NCI-H774 (cell line): ENCODE measurements around the gene PEX10.

ENCODE experiments used
- DNase-seq: peaks from one replicate; lab custom pipeline; 2025; lab: John Stamatoyannopoulos, UW

The PEX10 gene

DNA sequence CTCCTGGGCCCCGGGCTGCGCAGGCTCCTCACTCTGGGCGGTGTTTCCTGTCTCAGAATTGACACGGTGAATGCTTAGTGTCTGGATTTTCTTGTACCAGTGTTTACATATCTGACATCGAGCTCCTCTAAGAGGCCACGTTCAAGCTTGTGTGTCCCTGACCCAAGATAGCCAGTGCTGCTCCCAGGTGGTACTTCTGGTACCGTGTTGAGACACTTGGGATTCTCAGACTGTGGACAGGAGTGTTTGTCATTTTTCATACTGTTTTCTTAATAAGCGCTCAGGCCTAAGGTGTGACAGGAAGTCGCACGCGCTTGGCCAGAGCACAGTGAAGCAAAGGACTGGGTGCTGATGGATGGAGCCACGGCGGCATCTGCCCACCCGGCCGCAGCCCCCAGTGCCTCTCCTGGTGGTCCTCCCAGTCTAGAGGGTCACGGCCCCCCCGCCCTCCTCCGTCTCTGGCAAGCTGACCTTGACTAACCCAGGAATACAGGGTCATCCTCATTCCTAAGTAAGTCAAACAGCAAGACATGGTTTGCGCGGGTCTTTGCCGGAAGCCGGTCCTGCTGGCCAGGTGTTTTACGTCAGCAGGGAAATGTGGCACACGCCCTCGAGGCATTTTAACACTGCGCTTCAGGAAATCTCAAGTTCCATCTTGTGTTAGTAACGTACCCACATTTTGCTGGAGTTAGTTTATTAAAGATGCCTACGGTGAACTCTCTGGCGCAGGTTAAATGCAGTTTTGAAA, 8.0 kb downstream of the PEX10 start:
- DNase-seq, result no peak

DNA sequence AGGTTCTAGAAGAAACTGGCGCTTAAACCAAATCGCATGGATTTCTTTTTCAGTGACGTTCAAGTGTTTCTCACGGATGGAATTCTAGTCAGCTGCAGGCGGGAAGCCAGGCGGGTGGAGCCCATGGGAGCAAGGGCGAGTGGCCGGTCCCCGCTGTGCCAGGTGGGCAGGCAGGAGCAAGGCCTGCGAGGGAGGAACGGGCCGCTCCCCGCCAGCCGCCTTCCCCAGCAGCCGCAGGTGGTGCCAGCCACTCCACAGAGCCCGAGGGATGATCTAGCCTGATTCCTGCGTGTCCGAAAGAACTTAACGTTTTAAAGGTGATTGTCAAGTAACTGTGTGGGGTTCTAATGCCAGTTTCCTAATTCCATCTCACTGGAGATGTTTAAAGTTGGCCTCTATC, 9.1 kb downstream of the PEX10 start:
- no peak for DNase-seq

GRCh38 chr1:2402420-2402819, 9.9 kb downstream of the PEX10 start:
- DNase-seq, result no peak

- no peak for DNase-seq
These were observed 11.3 kb downstream of the PEX10 start for GRCh38 chr1:2400950-2401649.

GRCh38 chr1:2400576-2400909, 11.8 kb downstream of the PEX10 start:
- DNase-seq, result no peak

DNA sequence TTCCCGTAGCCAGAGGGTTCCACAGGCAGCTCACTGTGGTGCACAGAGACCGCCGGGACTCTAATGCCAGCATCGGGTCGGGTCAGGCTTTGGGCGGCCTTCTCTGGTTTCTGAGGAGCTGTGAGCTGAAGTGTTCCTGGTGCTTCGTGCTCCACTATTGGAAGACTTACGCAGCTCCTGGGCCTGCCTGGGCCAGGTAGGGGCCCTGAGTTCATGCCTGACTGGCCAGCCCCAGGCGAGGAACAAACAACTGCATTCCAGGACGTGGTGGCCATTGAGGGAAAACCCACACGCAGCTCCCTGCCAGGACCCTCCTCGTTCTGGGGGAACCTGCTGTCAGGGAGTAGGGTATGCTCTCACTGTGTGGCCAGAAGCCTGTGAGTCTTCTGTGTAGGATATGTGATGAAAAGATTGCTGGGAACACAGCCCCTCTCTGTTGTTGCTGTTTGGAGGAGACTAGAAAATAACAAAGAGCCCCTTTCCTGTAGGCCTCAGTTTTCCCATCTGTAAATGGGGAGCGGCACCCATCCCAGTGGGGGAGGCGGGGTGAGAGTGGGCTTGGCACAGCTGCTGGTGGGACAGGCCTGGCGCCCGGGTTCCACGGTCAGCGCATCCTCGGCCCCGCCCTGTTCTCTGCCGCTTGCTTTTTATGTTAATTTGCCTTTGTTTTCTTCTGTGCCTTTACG, 12.3 kb downstream of the PEX10 start:
- DNase-seq, result no peak

- DNase-seq, result no peak
These were observed 13.5 kb downstream of the PEX10 start for GRCh38 chr1:2398871-2399270.

DNA sequence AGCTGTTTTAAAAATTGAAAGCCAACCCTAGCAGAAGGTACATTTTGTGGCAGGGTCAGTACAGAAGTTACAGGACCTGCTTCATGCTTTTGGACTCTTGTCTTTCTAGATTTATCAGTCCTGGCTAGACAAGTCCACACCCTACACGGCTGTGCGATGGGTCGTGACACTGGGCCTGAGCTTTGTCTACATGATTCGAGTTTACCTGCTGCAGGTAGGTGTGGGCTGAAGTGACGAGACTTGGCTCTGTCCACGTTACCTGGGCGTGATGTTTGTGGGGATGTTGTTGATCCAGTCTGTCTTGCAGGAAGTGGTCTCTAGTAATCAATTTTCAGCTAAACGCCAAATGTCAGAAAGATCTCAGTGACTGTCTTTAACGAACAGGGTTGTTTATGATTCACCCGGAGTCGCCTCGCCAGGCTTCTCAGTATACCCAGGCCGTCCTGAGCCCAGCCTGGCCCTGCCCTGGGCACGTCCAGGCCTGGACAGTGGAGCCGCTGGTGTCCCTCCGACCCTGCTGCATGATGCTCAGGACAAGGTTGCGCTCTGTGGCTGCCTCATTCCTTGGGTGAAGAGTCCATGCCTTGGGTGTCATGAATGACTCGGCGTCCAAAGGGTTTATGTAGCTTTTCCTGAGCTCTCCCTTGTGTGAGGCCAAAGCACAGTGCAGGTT, 15.2 kb downstream of the PEX10 start:
- no peak for DNase-seq

GRCh38 chr1:2396476-2396875, 15.9 kb downstream of the PEX10 start:
- no peak for DNase-seq

DNA sequence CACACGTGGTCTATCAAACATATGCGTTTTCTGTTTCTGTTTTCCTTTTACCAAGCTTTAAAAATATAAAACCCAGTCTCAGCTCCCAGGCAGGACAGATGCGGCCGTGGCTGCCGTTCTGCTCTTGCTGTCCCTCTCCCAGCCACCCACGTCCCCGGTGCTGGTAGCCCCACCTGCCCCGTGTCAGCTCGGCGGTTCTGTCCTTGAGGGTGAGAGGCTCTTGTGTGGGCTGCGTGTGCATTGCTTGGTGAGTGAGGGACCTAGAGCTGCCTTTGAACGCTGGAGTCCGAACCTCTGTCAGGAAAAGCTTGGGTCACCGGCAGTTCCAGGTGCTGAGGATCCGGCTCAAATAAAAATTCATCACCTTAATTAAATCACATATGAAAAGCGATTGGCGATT, 16.3 kb downstream of the PEX10 start:
- no peak for DNase-seq

DNA sequence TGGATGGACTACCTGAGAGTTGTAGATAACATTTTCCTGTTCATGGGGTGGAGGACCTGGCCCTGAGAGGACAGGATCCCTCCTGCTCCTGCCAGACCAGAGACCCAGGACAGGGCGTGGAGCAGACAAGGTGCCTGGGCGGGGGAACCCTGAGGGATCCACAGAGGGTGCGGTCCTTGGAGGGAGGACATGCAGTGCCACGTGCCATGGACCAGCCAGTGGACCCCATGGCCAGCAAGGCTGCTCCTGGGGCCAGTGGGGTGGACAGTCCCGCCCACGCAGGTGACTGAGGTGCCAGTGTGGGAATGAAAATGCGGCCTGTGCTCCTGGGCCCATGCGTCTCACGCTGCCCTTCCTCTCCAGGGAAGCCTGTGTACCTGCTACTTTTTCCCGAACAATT, 17.1 kb downstream of the PEX10 start:
- no peak for DNase-seq

DNA sequence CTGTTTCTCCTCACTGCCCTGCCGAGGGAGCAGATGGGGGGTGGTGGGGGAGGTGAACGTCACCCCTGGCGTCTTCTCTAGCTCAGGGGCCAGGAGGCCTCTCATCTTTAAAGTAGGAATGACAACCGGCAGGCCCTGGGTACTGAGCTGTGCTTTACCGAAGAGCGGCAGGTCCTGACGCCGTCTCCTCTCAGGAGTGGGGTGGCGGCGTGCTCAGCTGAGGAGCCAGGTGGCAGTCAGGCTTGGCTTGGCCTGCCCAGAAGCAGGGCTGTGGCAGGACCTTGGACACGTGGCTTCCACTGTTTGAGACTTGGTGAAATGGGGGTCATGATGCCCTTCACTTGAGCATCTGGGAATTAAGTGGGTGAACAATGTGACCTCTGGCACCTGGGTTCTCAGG, 17.6 kb downstream of the PEX10 start:
- no peak for DNase-seq

DNA sequence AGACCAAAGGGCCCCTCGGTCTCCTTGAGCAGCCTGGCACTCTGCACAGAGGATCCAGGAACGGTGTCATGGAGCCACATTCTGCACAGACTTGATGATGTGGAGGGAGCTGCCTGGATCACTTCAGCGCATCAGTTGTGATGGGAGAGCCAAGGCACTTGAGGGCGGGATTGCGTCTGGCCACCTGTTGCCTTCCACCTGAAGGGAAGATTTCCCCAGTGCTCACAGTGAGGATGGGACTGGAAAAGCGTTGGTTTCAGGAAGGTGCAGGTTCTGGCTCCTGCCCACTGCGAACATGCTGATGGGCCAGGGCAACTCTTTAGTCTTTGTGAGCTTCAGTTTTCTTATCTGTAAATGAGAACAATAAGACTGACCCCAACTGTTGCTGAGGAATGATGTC, 18.1 kb downstream of the PEX10 start:
- no peak for DNase-seq

GRCh38 chr1:2393471-2393877, 18.9 kb downstream of the PEX10 start:
- DNase-seq, result no peak

DNA sequence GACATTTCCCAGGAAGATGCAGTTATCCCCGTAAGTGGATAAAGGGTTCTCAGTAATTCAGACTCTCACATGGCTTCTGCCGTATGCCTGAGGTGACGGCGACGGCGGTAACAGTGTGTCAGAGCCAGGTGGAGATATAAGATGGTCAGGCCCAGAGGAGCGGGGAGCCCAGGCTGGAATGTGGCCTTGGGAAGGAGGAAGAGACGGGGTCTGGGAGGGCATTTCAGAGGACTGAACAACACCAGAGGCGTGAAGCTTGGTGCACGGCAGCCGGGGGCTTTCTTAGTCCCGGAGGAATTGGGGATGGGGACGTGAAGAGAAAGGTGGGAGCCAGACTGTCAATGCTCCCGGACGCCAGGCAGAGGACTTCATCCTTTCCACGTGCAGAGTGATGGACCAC, 19.7 kb downstream of the PEX10 start:
- no peak for DNase-seq

DNA sequence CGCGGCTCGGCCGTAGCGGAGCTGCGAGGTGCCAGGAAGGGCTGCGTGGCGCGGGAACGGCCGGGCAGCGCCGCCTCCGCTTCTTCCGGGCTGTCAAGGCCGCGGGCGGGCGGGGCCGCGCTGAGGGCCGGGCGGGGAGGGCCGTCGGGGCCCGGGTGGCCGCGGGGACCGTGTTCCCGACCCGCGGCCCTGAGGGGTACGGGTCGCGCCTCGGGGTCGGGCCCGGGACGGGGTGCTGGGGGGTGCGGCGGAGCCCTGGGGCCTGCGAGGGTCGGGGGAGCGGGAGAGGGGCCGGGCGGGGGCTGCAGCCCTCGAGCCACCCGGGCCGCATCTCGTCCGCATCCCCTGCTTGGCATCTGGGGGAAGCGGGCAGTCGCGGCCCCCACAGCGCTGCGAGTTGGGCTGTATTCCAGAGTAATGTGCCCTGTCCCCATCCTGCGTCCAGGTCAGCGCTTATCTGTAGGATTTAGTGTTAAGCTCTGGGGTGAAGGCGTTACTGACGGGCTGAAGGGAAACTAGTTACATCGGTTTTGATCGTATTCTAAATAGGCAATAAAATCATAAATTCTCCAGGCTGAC, 20.3 kb downstream of the PEX10 start:
- no peak for DNase-seq

DNA sequence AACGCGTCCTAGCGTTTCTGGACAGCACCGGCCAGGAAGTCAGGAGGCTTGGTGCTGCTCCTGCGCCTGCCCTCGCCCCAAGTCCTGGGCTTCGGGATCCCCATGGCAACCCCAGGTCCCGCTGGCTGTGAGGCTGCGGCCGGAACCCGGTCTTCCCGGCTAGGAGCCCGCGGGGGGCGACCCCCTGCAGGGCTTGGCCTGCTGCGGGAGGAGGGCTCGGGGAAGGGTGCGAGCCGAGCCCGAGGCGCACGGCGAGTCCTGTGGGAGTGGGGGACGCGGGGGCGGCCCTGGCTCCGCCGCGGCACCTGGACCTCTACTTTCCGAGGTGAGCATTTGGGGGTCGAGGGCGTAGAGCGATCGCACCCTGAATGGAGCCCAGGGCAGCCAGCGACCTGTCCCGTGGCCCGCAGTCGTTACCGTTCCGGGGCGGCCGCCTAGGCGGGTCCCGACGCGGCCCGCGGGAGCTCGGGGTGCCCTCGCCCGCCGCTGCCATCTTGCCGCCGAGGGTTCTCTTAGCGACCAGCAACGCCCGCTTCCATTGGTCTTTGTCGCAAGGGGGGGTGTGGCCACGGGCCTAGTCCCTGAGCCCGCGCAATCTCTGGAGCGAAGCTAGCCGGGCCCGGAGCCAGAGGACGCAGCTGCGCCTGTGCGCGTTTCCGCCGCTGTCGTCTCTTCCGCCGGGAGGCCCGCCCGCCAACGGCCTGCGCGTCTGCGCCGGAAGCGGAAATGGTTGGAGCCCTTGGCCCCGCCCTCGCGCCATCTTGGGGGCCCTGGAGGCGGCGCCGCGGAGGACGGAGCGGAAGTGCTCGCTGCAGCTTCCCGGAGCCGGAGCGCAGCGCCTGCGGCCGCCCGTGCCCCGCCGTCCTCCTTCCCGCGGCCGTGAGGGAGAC, 21.1 kb downstream of the PEX10 start, which contains the start of the genes MORN1 and RER1:
TSS of gene MORN1 (minus strand) at position 514 of the 890 bp plus-strand sequence. CDS start at position 493, 21 bp downstream.
TSS of gene RER1 (plus strand) at position 801 of the 890 bp plus-strand sequence. CDS start 3,950 bp downstream, outside the sequence.
- peak; percentile 93 for DNase-seq

DNA sequence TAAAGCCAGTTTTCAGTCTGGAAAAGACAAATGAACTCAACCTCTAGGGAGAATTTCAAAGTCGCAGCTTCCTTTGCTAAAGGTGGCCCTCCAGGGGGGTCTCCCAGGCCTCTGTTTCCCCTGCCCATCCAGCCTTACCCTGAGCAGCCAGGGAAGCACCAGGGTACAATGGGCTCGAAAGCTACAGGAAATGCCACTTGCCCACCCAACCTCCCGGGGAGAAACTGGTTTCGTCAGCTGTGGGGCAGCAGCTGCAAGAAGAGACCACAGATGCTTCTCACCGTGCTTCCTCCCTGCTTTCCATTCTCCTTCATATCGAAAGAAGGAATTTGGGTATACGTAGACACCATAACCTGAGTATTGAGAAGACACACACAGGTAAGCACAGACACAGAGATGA, 22.7 kb downstream of the PEX10 start:
- no peak for DNase-seq

GRCh38 chr1:2388004-2388913, 24.1 kb downstream of the PEX10 start:
- DNase-seq, result no peak
